ENCODE data around the gene DNAH10. TPM values are rescaled to one million over a fixed set of nuclear protein-coding genes. Genes with fewer than 3 reads are reported as not detected.

DNAH10 gene
- total and polyA plus RNA-seq, 2 of the 13 experiments (the other 11 are each of a cell fraction or from before 2014, with no cell fraction given) = 0.01 to 0.02 TPM

DNA sequence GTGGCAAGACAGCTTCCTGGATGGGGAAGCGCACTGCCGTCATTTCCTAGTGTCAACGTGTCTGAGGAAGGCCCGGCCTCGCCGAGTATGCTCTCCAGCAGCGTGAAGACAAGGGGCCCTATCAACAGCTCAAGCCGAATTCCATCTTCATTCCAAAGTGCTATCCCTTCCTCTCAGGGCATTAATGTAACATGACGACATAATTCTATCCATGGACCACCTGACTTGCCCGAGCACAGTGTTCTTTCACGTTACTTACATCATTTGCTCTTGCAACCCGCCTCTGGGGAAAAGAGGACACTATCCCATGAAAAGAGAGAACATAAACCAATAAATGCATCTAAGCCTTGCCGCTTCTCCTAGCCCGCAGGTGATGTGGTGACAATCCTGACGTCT is 187.7 kb downstream of the DNAH10 start (continued):
- TF ChIP-seq, protein P1, sequence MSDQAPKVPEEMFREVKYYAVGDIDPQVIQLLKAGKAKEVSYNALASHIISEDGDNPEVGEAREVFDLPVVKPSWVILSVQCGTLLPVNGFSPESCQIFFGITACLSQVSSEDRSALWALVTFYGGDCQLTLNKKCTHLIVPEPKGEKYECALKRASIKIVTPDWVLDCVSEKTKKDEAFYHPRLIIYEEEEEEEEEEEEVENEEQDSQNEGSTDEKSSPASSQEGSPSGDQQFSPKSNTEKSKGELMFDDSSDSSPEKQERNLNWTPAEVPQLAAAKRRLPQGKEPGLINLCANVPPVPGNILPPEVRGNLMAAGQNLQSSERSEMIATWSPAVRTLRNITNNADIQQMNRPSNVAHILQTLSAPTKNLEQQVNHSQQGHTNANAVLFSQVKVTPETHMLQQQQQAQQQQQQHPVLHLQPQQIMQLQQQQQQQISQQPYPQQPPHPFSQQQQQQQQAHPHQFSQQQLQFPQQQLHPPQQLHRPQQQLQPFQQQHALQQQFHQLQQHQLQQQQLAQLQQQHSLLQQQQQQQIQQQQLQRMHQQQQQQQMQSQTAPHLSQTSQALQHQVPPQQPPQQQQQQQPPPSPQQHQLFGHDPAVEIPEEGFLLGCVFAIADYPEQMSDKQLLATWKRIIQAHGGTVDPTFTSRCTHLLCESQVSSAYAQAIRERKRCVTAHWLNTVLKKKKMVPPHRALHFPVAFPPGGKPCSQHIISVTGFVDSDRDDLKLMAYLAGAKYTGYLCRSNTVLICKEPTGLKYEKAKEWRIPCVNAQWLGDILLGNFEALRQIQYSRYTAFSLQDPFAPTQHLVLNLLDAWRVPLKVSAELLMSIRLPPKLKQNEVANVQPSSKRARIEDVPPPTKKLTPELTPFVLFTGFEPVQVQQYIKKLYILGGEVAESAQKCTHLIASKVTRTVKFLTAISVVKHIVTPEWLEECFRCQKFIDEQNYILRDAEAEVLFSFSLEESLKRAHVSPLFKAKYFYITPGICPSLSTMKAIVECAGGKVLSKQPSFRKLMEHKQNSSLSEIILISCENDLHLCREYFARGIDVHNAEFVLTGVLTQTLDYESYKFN (CRISPR knock-in tag; conservative IDR thresholded peaks at IDR 0.05) = no peak
- TF ChIP-seq, protein P2, sequence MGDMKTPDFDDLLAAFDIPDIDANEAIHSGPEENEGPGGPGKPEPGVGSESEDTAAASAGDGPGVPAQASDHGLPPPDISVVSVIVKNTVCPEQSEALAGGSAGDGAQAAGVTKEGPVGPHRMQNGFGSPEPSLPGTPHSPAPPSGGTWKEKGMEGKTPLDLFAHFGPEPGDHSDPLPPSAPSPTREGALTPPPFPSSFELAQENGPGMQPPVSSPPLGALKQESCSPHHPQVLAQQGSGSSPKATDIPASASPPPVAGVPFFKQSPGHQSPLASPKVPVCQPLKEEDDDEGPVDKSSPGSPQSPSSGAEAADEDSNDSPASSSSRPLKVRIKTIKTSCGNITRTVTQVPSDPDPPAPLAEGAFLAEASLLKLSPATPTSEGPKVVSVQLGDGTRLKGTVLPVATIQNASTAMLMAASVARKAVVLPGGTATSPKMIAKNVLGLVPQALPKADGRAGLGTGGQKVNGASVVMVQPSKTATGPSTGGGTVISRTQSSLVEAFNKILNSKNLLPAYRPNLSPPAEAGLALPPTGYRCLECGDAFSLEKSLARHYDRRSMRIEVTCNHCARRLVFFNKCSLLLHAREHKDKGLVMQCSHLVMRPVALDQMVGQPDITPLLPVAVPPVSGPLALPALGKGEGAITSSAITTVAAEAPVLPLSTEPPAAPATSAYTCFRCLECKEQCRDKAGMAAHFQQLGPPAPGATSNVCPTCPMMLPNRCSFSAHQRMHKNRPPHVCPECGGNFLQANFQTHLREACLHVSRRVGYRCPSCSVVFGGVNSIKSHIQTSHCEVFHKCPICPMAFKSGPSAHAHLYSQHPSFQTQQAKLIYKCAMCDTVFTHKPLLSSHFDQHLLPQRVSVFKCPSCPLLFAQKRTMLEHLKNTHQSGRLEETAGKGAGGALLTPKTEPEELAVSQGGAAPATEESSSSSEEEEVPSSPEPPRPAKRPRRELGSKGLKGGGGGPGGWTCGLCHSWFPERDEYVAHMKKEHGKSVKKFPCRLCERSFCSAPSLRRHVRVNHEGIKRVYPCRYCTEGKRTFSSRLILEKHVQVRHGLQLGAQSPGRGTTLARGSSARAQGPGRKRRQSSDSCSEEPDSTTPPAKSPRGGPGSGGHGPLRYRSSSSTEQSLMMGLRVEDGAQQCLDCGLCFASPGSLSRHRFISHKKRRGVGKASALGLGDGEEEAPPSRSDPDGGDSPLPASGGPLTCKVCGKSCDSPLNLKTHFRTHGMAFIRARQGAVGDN (CRISPR knock-in tag; IDR thresholded peaks at IDR 0.05) = peak; percentile 25; the same call in 1 of the 2 replicates
- no peak for TF ChIP-seq SMC3 (IDR thresholded peaks at IDR 0.05; ENCODE audit: low read length)
- no peak for TF ChIP-seq ZFP36L1 (CRISPR knock-in tag; IDR thresholded peaks at IDR 0.05)
- no peak for TF ChIP-seq ZNF564 (CRISPR knock-in tag; IDR thresholded peaks at IDR 0.05)
- TF ChIP-seq, protein P3, sequence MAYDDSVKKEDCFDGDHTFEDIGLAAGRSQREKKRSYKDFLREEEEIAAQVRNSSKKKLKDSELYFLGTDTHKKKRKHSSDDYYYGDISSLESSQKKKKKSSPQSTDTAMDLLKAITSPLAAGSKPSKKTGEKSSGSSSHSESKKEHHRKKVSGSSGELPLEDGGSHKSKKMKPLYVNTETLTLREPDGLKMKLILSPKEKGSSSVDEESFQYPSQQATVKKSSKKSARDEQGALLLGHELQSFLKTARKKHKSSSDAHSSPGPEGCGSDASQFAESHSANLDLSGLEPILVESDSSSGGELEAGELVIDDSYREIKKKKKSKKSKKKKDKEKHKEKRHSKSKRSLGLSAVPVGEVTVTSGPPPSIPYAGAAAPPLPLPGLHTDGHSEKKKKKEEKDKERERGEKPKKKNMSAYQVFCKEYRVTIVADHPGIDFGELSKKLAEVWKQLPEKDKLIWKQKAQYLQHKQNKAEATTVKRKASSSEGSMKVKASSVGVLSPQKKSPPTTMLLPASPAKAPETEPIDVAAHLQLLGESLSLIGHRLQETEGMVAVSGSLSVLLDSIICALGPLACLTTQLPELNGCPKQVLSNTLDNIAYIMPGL (CRISPR knock-in tag; IDR thresholded peaks at IDR 0.05; ENCODE audit: borderline replicate concordance in 1 of 2, low read depth in 1 of 2) = 0 out of 4 replicates have a peak, but pooled peaks of 1 of the 2 experiments have one; percentile 2
- no peak for TF ChIP-seq GZF1 (CRISPR knock-in tag; IDR thresholded peaks at IDR 0.05)
- TF ChIP-seq TRIM24 (CRISPR knock-in tag; IDR thresholded peaks at IDR 0.05) = no peak
- TF ChIP-seq MTA1 (CRISPR knock-in tag; IDR thresholded peaks at IDR 0.05; ENCODE audit: borderline replicate concordance) = no peak
- TF ChIP-seq, protein P4, sequence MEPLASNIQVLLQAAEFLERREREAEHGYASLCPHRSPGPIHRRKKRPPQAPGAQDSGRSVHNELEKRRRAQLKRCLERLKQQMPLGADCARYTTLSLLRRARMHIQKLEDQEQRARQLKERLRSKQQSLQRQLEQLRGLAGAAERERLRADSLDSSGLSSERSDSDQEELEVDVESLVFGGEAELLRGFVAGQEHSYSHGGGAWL (CRISPR knock-in tag; IDR thresholded peaks at IDR 0.05) = no peak
- TF ChIP-seq, protein P5, sequence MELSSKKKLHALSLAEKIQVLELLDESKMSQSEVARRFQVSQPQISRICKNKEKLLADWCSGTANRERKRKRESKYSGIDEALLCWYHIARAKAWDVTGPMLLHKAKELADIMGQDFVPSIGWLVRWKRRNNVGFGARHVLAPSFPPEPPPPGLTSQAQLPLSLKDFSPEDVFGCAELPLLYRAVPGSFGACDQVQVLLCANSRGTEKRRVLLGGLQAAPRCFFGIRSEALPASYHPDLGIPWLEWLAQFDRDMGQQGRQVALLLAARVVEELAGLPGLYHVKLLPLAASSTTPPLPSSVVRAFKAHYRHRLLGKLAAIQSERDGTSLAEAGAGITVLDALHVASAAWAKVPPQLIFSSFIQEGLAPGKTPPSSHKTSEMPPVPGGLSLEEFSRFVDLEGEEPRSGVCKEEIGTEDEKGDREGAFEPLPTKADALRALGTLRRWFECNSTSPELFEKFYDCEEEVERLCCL (CRISPR knock-in tag; IDR thresholded peaks at IDR 0.05; ENCODE audit: borderline replicate concordance) = no peak
- TF ChIP-seq SIX1 (CRISPR knock-in tag; IDR thresholded peaks at IDR 0.05; ENCODE audit: borderline replicate concordance) = no peak
- TF ChIP-seq ZNF264 (CRISPR knock-in tag; IDR thresholded peaks at IDR 0.05) = no peak
- TF ChIP-seq, protein P6, sequence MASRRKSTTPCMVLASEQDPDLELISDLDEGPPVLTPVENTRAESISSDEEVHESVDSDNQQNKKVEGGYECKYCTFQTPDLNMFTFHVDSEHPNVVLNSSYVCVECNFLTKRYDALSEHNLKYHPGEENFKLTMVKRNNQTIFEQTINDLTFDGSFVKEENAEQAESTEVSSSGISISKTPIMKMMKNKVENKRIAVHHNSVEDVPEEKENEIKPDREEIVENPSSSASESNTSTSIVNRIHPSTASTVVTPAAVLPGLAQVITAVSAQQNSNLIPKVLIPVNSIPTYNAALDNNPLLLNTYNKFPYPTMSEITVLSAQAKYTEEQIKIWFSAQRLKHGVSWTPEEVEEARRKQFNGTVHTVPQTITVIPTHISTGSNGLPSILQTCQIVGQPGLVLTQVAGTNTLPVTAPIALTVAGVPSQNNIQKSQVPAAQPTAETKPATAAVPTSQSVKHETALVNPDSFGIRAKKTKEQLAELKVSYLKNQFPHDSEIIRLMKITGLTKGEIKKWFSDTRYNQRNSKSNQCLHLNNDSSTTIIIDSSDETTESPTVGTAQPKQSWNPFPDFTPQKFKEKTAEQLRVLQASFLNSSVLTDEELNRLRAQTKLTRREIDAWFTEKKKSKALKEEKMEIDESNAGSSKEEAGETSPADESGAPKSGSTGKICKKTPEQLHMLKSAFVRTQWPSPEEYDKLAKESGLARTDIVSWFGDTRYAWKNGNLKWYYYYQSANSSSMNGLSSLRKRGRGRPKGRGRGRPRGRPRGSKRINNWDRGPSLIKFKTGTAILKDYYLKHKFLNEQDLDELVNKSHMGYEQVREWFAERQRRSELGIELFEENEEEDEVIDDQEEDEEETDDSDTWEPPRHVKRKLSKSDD (CRISPR knock-in tag; IDR thresholded peaks at IDR 0.05; ENCODE audit: low read depth) = no peak
- TF ChIP-seq SMAD1 (CRISPR knock-in tag; IDR thresholded peaks at IDR 0.05; ENCODE audit: borderline replicate concordance, low read depth) = no peak
